Left ventricle myocardium inferior (tissue), 1 donor: Measurements from ENCODE around the gene MEOX1. TPM values are rescaled to one million over a fixed set of nuclear protein-coding genes. Genes with fewer than 3 reads are reported as not detected.

Experiments
- DNase-seq: peaks from one replicate; pipeline ENCODE4 v3.0.0-alpha.2; 2020
- H3K27ac ChIP-seq: fragments of 200-600 bp; replicated peaks from 2 replicates; pipeline ENCODE4 v1.8.0; 2021
- H3K27me3 ChIP-seq: fragments of 200-600 bp; 2 replicates; pipeline ENCODE4 v1.8.0; 2021; ENCODE audit warnings: low read depth
- H3K36me3 ChIP-seq: fragments of 200-600 bp; 2 replicates; pipeline ENCODE4 v1.8.0; 2021
- H3K4me1 ChIP-seq: fragments of 200-600 bp; 2 replicates; pipeline ENCODE4 v1.8.0; 2021
- H3K4me3 ChIP-seq: fragments of 200-600 bp; 2 replicates; pipeline ENCODE4 v1.8.0; 2021; ENCODE audit warnings: mild to moderate bottlenecking, moderate library complexity
- H3K9me3 ChIP-seq: fragments of 200-600 bp; replicated peaks from 2 replicates; pipeline ENCODE4 v1.8.0; 2021
- intact Hi-C: fragments of 100-400 bp; cut with micrococcal nuclease; formaldehyde crosslinking; loops from one replicate; pipeline ENCODE4 v1.11.0; 2022
- total RNA-seq: library from RNA; stranded (reverse); fragmentation: NEBNext Ultra II Directional; extraction: Animal tissue kit (Norgen Biotek cat#: 25700); gene quantifications from one replicate; pipeline ENCODE4 v1.2.1, GENCODE V29; 2021
- TF ChIP-seq, protein P1 (sequence below): fragments of 200-600 bp; IDR thresholded peaks from 2 replicates; pipeline ENCODE4 v1.8.0; 2021; ENCODE audit warnings: antibody characterized with exemption, mild to moderate bottlenecking, borderline replicate concordance
- donor health status: DM: no; HTN: yes; CAD: no; lungs with severe emphysema.

The MEOX1 gene
- total RNA-seq, 1 donor from 2014 or later: 8.4 TPM

DNA sequence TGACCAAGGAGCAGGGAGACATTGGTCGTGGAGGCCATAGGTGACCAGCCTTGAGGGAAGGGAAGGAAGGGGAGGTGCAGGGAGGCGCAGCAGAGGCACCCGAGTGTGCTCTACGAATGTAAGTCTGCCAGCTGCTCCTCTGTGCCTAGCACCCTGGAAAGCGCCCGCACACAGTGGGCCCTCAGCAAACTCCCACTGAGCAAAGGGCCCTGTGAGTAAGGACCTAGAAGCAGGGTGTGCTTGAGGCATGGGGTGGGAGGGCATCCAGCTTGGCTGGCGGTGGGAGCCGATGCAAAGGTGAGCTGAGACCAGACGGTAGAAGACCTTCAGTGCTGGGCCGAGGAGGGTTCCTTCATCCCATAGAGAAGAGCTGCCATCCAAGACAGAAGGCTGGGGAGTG lies 36.2 kb upstream of the MEOX1 start:
- Histone ChIP-seq H3K4me3 (no peak overlapping the region), H3K4me1 (peaks cover 23% of the 10 kb centered on the region), H3K9me3 (no peaks in the 10 kb centered on the region), H3K27ac (no peak overlapping the region), H3K27me3 (no peaks in the 10 kb centered on the region), H3K36me3 (no peaks in the 10 kb centered on the region)
- intact Hi-C loops: no loop called here
- no peak for DNase-seq
- TF ChIP-seq, protein P1, sequence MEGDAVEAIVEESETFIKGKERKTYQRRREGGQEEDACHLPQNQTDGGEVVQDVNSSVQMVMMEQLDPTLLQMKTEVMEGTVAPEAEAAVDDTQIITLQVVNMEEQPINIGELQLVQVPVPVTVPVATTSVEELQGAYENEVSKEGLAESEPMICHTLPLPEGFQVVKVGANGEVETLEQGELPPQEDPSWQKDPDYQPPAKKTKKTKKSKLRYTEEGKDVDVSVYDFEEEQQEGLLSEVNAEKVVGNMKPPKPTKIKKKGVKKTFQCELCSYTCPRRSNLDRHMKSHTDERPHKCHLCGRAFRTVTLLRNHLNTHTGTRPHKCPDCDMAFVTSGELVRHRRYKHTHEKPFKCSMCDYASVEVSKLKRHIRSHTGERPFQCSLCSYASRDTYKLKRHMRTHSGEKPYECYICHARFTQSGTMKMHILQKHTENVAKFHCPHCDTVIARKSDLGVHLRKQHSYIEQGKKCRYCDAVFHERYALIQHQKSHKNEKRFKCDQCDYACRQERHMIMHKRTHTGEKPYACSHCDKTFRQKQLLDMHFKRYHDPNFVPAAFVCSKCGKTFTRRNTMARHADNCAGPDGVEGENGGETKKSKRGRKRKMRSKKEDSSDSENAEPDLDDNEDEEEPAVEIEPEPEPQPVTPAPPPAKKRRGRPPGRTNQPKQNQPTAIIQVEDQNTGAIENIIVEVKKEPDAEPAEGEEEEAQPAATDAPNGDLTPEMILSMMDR: no peak

GRCh38 chr17:43696891-43697290 lies 35.2 kb upstream of the MEOX1 start:
- no peak overlapping the region for H3K4me3 ChIP-seq
- no peaks in the 10 kb centered on the region for H3K27me3 ChIP-seq
- peaks cover 23% of the 10 kb centered on the region for H3K4me1 ChIP-seq
- no peaks in the 10 kb centered on the region for H3K9me3 ChIP-seq
- intact Hi-C loops: no loop called here
- TF ChIP-seq, protein P1: no peak
- H3K36me3 ChIP-seq: no peaks in the 10 kb centered on the region
- DNase-seq: no peak
- H3K27ac ChIP-seq: peak overlapping the region; percentile 66

DNA sequence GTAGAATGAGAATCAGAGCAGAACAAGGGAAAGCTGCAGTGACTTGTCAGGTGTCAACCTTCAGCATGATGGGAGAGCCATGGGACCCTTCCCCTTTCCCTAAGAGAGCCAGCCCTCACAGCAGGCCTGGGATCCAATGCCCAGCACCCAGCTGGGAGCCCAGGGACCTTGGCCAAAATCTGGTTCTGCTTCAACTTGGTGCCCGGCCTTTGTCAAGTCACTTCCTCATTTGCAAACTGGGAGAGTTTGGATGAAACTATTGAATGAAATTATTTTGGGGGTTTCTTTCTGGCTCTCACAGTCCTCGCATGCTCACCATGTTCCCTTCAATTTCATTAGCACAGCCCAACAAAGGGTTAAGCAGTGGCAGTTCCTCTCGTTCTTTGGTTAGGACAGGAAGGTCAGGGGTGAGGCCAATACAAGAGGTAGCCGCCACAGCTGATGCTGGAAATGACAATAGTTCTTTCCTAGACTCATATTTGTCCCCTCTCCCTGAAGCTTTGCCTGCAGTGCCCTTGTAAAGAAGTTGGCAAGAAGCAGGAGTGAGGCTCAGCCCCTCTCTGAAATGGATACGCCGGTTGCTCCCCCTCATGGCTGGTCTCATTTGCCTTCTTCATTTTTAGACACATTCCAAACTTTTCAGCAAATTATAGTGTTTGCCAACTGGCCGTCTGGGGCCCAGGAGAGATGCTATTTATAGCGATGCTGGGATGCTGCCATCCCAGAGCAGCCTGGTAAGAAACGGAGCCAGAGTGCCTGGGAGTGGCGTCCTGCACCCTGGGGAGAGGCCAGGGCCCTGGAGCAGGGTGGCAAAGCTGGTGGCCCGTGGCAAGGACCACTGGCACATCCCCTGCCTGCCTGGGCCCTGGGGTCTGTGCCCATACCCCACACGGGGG lies 34.5 kb upstream of the MEOX1 start:
- no peaks in the 10 kb centered on the region for H3K9me3 ChIP-seq
- DNase-seq: peak; percentile 51
- H3K4me1 ChIP-seq: peaks cover 23% of the 10 kb centered on the region
- H3K36me3 ChIP-seq: no peaks in the 10 kb centered on the region
- TF ChIP-seq, protein P1: no peak
- no peaks in the 10 kb centered on the region for H3K27me3 ChIP-seq
- H3K4me3 ChIP-seq: no peak overlapping the region
- peak overlapping the region; percentile 66 for H3K27ac ChIP-seq
- intact Hi-C loops: loop anchor here (2.0 kb wide), 1 partner anchor 67 kb away; no protein-coding TSS in a partner anchor

- H3K27me3 ChIP-seq: no peaks in the 10 kb centered on the region
- H3K4me3 ChIP-seq: no peak overlapping the region
- peak; percentile 55 for DNase-seq
- TF ChIP-seq, protein P1: peak; percentile 98
- H3K9me3 ChIP-seq: no peaks in the 10 kb centered on the region
- intact Hi-C loops: loop anchor here (2.0 kb wide), 1 partner anchor 69 kb away; no protein-coding TSS in a partner anchor
- H3K27ac ChIP-seq: no peak overlapping the region
- no peaks in the 10 kb centered on the region for H3K36me3 ChIP-seq
- peaks cover 23% of the 10 kb centered on the region for H3K4me1 ChIP-seq
Measured at GRCh38 chr17:43694081-43694870, 32.6 kb upstream of the MEOX1 start.

DNA sequence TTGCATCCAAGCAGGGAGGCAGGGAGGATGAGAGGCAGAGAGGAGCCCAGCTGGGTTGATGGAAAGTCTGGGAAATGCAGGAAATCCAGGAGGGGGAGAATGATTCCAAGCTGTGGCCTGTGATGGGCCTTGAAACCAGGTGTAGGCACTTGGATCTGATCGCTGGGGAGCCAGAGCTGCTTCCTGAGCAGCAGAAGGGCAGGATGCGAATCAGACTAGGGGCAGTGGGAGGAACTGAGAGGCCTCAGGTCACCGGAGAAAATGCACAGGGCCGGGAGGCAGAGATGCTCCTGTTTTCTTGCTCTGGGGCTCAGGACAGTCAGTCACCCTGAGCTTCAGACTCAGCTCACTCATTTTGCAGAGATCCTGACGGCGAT lies 29.6 kb upstream of the MEOX1 start:
- Histone ChIP-seq H3K27me3 (no peaks in the 10 kb centered on the region), H3K27ac (no peak overlapping the region), H3K4me3 (no peak overlapping the region), H3K4me1 (peaks cover 9% of the 10 kb centered on the region), H3K9me3 (no peaks in the 10 kb centered on the region), H3K36me3 (no peaks in the 10 kb centered on the region)
- intact Hi-C loops: no loop called here
- TF ChIP-seq, protein P1: no peak
- no peak for DNase-seq
